Peyer's patch (tissue), 4 donors: ENCODE results near the gene USP30.

Source experiments
- CTCF ChIP-seq, 6 experiments: fragments of 450-650 bp in 4 of 6; fragments of 200-600 bp in 2 of 6; sonication (generic) in 1 of 6; IDR thresholded peaks; one replicate each; pipeline ENCODE4 v1.5.1; 2017 to 2019; ENCODE audit warnings: antibody characterized with exemption in 6 of 6, mild to moderate bottlenecking in 3 of 6, moderate library complexity in 1 of 6
- POLR2A ChIP-seq, 2 donors: fragments of 450-650 bp; IDR thresholded peaks; one replicate each; pipeline ENCODE4 v1.5.1; 2017; ENCODE audit warnings: antibody characterized with exemption in 2 of 2, mild to moderate bottlenecking in 2 of 2, moderate library complexity in 2 of 2

DNA sequence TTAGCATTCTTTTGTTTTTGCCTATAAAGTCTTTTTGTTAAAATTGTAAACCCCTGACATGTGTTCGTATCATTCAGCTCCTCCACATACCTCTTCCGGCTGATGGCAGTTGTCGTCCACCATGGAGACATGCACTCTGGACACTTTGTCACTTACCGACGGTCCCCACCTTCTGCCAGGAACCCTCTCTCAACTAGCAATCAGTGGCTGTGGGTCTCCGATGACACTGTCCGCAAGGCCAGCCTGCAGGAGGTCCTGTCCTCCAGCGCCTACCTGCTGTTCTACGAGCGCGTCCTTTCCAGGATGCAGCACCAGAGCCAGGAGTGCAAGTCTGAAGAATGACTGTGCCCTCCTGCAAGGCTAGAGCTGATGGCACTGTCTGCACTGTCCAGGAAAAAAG lies 33.2 kb downstream of the USP30 start:
- TF ChIP-seq CTCF (IDR thresholded peaks at IDR 0.05) (no peak), POLR2A (IDR thresholded peaks at IDR 0.05) (no peak)
